ENCODE results near the gene MICAL3. TPM values are rescaled to one million over a fixed set of nuclear protein-coding genes. Genes with fewer than 3 reads are reported as not detected.
A peak's percentile ranks its signal among the peaks of the same experiment; 100 is the strongest.

MICAL3 gene
- polyA plus RNA-seq, 1 of the 3 experiments (the other 2 are of a cell fraction): 83.1 TPM

DNA sequence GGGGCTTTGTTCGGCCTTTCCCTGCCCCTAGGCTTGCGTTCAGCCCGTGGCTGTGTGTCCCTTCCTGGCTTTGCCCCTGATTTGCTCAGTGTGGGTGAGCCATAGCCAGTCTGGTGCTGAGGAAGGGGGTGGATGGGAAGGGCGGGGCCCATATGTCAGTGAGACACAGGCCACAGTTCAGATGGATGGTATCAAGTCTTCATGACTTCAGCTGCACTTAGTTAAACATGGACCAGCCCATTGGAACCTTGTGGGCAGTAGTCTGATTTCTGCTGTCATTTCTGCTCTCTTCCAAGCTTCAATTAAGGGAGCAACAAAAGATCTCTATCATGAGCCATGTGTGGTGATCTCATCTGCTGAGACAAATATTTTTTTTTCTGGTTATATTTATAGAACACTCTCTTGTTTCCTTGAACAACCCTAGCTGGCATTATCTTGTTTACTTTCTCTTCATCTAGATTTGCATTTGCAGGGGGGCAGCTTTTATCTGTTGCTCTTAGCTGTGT, 31.9 kb upstream of the MICAL3 start (continued):
- TF ChIP-seq NFIC (IDR thresholded peaks at IDR 0.05; ENCODE audit: borderline replicate concordance): peak; percentile 86
- peak; percentile 43; the same call in 1 of the 2 replicates for TF ChIP-seq FOSL2 (IDR thresholded peaks at IDR 0.05; ENCODE audit: borderline replicate concordance, low read depth)
- peak; percentile 86 for TF ChIP-seq POLR2AphosphoS5 (IDR thresholded peaks at IDR 0.05; ENCODE audit: low read depth, low read length)
- TF ChIP-seq, protein P1, sequence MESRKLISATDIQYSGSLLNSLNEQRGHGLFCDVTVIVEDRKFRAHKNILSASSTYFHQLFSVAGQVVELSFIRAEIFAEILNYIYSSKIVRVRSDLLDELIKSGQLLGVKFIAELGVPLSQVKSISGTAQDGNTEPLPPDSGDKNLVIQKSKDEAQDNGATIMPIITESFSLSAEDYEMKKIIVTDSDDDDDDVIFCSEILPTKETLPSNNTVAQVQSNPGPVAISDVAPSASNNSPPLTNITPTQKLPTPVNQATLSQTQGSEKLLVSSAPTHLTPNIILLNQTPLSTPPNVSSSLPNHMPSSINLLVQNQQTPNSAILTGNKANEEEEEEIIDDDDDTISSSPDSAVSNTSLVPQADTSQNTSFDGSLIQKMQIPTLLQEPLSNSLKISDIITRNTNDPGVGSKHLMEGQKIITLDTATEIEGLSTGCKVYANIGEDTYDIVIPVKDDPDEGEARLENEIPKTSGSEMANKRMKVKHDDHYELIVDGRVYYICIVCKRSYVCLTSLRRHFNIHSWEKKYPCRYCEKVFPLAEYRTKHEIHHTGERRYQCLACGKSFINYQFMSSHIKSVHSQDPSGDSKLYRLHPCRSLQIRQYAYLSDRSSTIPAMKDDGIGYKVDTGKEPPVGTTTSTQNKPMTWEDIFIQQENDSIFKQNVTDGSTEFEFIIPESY (IDR thresholded peaks at IDR 0.05; ENCODE audit: borderline replicate concordance, low read depth): peak; percentile 80

DNA sequence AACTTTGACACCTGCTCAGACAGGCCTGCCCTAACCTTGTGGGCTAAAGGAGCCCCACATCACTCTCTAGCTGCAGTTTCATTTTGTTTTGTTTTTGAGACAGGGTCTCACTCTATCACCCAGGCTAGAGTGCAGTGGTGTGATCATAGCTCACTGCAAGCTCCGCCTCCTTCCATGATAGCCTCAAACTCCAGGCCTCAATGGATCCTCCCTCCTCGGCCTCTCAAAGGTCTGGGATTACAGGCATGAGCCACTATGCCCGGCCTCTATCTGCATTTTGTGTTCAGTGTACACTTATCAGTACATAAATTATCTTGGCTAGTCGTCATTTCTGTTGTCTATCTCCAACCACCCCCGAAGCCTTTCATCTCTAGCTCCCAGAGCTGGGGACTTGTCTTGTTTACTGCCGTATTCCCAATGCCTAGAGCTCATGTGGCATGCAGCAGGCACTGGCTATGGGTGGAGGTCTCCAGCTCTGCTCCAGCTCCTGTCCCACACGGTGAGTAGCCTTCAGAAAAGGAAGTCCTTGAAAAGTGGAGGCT, 31.3 kb upstream of the MICAL3 start:
- Histone ChIP-seq H4K20me1 (ENCODE audit: insufficient read depth) (no peaks in the 10 kb centered on the region), H3K9me3 (no peaks in the 10 kb centered on the region), H3K4me3 (ENCODE audit: low read depth in 2 of 2, low read length in 1 of 2) (no peak overlapping the region), H3K4me1 (ENCODE audit: control insufficient read depth in 1 of 2, insufficient read depth in 2 of 2, low read depth in 1 of 2, low read length in 1 of 2) (peaks cover 15 to 21% of the 10 kb centered on the region in 2 experiments; a peak in 3 of 4 replicates), H3K4me2 (peak overlapping the region; percentile 70; the same call in 1 of the 2 replicates), H3K27me3 (ENCODE audit: insufficient read depth) (no peaks in the 10 kb centered on the region), H3K9me2 (no peaks in the 10 kb centered on the region), H3K79me2 (ENCODE audit: insufficient read depth) (no peaks in the 10 kb centered on the region), H3K36me3 (replicated peaks in 1 of 2; ENCODE audit: control insufficient read depth in 1 of 2, insufficient read depth in 2 of 2, low read length in 1 of 2) (no peaks in the 10 kb centered on the region), H3F3A (replicated peaks; ENCODE audit: insufficient read depth) (peaks cover 15% of the 10 kb centered on the region), H2AFZ (ENCODE audit: low read depth) (peak overlapping the region; percentile 55; the same call in 1 of the 2 replicates), H3K27ac (ENCODE audit: low read depth in 2 of 2, low read length in 1 of 2) (peak overlapping the region; percentile 88 to 92), H3K9ac (peak overlapping the region; percentile 28; the same call in 1 of the 2 replicates)
- ChIA-PET POLR2A (interaction anchor here (0.6 kb wide), 1 partner anchor 195 kb away, joined by 4 read pairs; no protein-coding TSS in a partner anchor), CTCF (interaction anchor here (0.9 to 2.9 kb wide), 5 partner anchors 14 to 227 kb away, joined by 3 to 24 read pairs (median 3); no protein-coding TSS in a partner anchor)
- TF ChIP-seq NRF1 (IDR thresholded peaks at IDR 0.05; ENCODE audit: low read depth, low read length) (no peak), RCOR1 (IDR thresholded peaks at IDR 0.05; ENCODE audit: low read length) (no peak), FOXJ3 (CRISPR knock-in tag; IDR thresholded peaks at IDR 0.05) (no peak), MEF2A (IDR thresholded peaks at IDR 0.05; ENCODE audit: borderline replicate concordance, low read depth) (no peak), ELF1 (IDR thresholded peaks at IDR 0.05) (no peak), EZH2phosphoT487 (IDR thresholded peaks at IDR 0.05; ENCODE audit: borderline replicate concordance, low read depth) (no peak), YY1 (IDR thresholded peaks at IDR 0.05; ENCODE audit: low read depth) (no peak), RXRA (IDR thresholded peaks at IDR 0.05; ENCODE audit: borderline replicate concordance, low read depth) (no peak), FOXM1 (IDR thresholded peaks at IDR 0.05; ENCODE audit: low read depth) (no peak), CHD2 (IDR thresholded peaks at IDR 0.05; ENCODE audit: low read length, partially characterized antibody) (no peak), RAD21 (IDR thresholded peaks at IDR 0.05; ENCODE audit: low read length) (no peak), POLR2AphosphoS5 (IDR thresholded peaks at IDR 0.05; ENCODE audit: low read depth, low read length) (no peak), GATA2 (CRISPR knock-in tag; IDR thresholded peaks at IDR 0.05) (no peak), SMC3 (IDR thresholded peaks at IDR 0.05; ENCODE audit: low read depth, low read length) (no peak), TCF12 (IDR thresholded peaks at IDR 0.05) (no peak)
- TF ChIP-seq, protein P2, sequence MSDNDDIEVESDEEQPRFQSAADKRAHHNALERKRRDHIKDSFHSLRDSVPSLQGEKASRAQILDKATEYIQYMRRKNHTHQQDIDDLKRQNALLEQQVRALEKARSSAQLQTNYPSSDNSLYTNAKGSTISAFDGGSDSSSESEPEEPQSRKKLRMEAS (IDR thresholded peaks at IDR 0.05; ENCODE audit: low read depth): no peak
- TF ChIP-seq, protein P3, sequence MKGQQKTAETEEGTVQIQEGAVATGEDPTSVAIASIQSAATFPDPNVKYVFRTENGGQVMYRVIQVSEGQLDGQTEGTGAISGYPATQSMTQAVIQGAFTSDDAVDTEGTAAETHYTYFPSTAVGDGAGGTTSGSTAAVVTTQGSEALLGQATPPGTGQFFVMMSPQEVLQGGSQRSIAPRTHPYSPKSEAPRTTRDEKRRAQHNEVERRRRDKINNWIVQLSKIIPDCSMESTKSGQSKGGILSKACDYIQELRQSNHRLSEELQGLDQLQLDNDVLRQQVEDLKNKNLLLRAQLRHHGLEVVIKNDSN (IDR thresholded peaks at IDR 0.05; ENCODE audit: borderline replicate concordance, low read depth): no peak
- TF ChIP-seq, protein P4, sequence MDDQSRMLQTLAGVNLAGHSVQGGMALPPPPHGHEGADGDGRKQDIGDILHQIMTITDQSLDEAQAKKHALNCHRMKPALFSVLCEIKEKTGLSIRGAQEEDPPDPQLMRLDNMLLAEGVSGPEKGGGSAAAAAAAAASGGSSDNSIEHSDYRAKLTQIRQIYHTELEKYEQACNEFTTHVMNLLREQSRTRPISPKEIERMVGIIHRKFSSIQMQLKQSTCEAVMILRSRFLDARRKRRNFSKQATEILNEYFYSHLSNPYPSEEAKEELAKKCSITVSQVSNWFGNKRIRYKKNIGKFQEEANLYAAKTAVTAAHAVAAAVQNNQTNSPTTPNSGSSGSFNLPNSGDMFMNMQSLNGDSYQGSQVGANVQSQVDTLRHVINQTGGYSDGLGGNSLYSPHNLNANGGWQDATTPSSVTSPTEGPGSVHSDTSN (IDR thresholded peaks at IDR 0.05): no peak
- TF ChIP-seq, protein P1 (IDR thresholded peaks at IDR 0.05; ENCODE audit: borderline replicate concordance, low read depth): no peak
- TF ChIP-seq, protein P5, sequence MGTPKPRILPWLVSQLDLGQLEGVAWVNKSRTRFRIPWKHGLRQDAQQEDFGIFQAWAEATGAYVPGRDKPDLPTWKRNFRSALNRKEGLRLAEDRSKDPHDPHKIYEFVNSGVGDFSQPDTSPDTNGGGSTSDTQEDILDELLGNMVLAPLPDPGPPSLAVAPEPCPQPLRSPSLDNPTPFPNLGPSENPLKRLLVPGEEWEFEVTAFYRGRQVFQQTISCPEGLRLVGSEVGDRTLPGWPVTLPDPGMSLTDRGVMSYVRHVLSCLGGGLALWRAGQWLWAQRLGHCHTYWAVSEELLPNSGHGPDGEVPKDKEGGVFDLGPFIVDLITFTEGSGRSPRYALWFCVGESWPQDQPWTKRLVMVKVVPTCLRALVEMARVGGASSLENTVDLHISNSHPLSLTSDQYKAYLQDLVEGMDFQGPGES (IDR thresholded peaks at IDR 0.05; ENCODE audit: low read depth, low read length): no peak
- DNase-seq: no peak
- WGBS (ENCODE audit: low lambda C conversion rate): 72% methylated on average over 7 of the region's 7 CpGs
